H1 (cell line): ENCODE results near the gene CDK8. TPM values are rescaled to one million over a fixed set of nuclear protein-coding genes. Genes with fewer than 3 reads are reported as not detected.

ENCODE experiments used
- CTCF ChIA-PET: fragments of 300-600 bp; sonication (Branson Sonifier 250); formaldehyde crosslinking; loops from one replicate; lab custom pipeline; 2021; ENCODE audit not compliant: partially characterized antibody; lab: Charles Lee
- POLR2A ChIA-PET: fragments of 300-600 bp; sonication (Branson Sonifier 250); formaldehyde crosslinking; loops from one replicate; lab custom pipeline; 2021; ENCODE audit warnings: inconsistent platforms; ENCODE audit not compliant: partially characterized antibody; lab: Charles Lee
- DNase-seq, 2 experiments: peaks; one replicate each; pipeline versions ENCODE4 v3.0.0 to v3.0.0-alpha.2; 2010 to 2022; ENCODE audit warnings: low spot score in 2 of 2, low read depth in 1 of 2, mixed read lengths in 1 of 2
- FAIRE-seq: peaks from 2 replicates; lab custom pipeline; 2011; peaks lifted over from hg19 to GRCh38; lab: Jason Lieb, UNC
- H2AFZ ChIP-seq: 2 replicates; pipeline ENCODE4 v1.8.1; 2012; ENCODE audit warnings: low read length, inconsistent platforms
- H2AK5ac ChIP-seq: 2 replicates; pipeline ENCODE4 v1.6.1; 2013; ENCODE audit warnings: low read depth, low read length
- H2BK120ac ChIP-seq: replicated peaks from 2 replicates; pipeline ENCODE3; 2013; ENCODE audit warnings: low read depth, low read length, inconsistent platforms
- H2BK12ac ChIP-seq: 2 replicates; pipeline ENCODE4 v1.6.1; 2013; ENCODE audit warnings: low read depth, low read length
- H2BK15ac ChIP-seq: 2 replicates; pipeline ENCODE4 v1.6.1; 2013; ENCODE audit warnings: low read length
- H2BK20ac ChIP-seq: 2 replicates; pipeline ENCODE4 v1.6.1; 2013; ENCODE audit warnings: low read length
- H2BK5ac ChIP-seq: 2 replicates; pipeline ENCODE4 v1.6.1; 2013; ENCODE audit warnings: low read depth, low read length
- H3K14ac ChIP-seq: 2 replicates; pipeline ENCODE4 v1.6.1; 2013; ENCODE audit warnings: inconsistent platforms; ENCODE audit not compliant: insufficient read length
- H3K18ac ChIP-seq: 2 replicates; pipeline ENCODE4 v1.6.1; 2013; ENCODE audit warnings: low read length; ENCODE audit errors: extremely low read depth
- H3K23ac ChIP-seq: 2 replicates; pipeline ENCODE4 v1.6.1; 2013; ENCODE audit warnings: inconsistent platforms; ENCODE audit not compliant: insufficient read length
- H3K23me2 ChIP-seq: 2 replicates; pipeline ENCODE4 v1.6.1; 2013; ENCODE audit warnings: low read depth, low read length
- H3K27ac ChIP-seq: 2 replicates; pipeline ENCODE4 v1.6.1; 2011; ENCODE audit warnings: low read depth, low read length, inconsistent platforms
- H3K27me3 ChIP-seq, 4 experiments: replicated peaks in 1 of 4; 1 replicate in 1 of 4; 2 replicates in 3 of 4; pipeline versions ENCODE4 v1.6.1 to v1.8.1; 2011 to 2013; ENCODE audit warnings: low read length in 3 of 4, mild to moderate bottlenecking in 3 of 4, inconsistent platforms in 2 of 4, mixed read lengths in 2 of 4, moderate library complexity in 1 of 4; ENCODE audit not compliant: control insufficient read depth in 3 of 4, insufficient read depth in 3 of 4; ENCODE audit errors: extremely low read depth in 1 of 4
- H3K36me3 ChIP-seq, 4 experiments: 2 replicates each; pipeline versions ENCODE4 v1.6.1 to v1.8.1; 2011 to 2013; ENCODE audit warnings: mild to moderate bottlenecking in 4 of 4, low read length in 3 of 4, moderate library complexity in 2 of 4, control low read depth in 1 of 4, inconsistent platforms in 1 of 4; ENCODE audit not compliant: insufficient read depth in 4 of 4, control insufficient read depth in 2 of 4
- H3K4ac ChIP-seq: replicated peaks from 2 replicates; pipeline ENCODE3; 2013; ENCODE audit warnings: low read length, low read depth, mixed read lengths, inconsistent platforms; ENCODE audit not compliant: insufficient read length
- H3K4me1 ChIP-seq, 4 experiments: replicated peaks in 1 of 4; 1 replicate in 1 of 4; 2 replicates in 3 of 4; pipeline versions ENCODE4 v1.6.1 to v1.8.1; 2011 to 2013; ENCODE audit warnings: low read length in 3 of 4, inconsistent platforms in 2 of 4, mixed read lengths in 1 of 4; ENCODE audit not compliant: insufficient read depth in 4 of 4, control insufficient read depth in 3 of 4
- H3K4me2 ChIP-seq, 2 experiments: 2 replicates each; pipeline versions ENCODE4 v1.6.1 to v1.8.1; 2011 to 2013; ENCODE audit warnings: low read depth in 2 of 2, low read length in 2 of 2, control low read depth in 1 of 2, inconsistent platforms in 1 of 2, mild to moderate bottlenecking in 1 of 2; ENCODE audit not compliant: insufficient read depth in 1 of 2
- H3K4me3 ChIP-seq, 4 experiments: fragments of 200-600, 300-600 bp in 1 of 4; sonication (generic), shearing (Covaris generic), sonication (Bioruptor Twin) in 1 of 4; 2 replicates each; pipeline versions ENCODE4 v1.5.1 to v1.8.1; 2011 to 2016; ENCODE audit warnings: low read length in 4 of 4, low read depth in 3 of 4, control low read depth in 2 of 4, inconsistent platforms in 2 of 4, mild to moderate bottlenecking in 2 of 4, mixed read lengths in 1 of 4, moderate library complexity in 1 of 4; ENCODE audit not compliant: insufficient read depth in 2 of 4; ENCODE audit errors: extremely low read depth in 1 of 4
- H3K56ac ChIP-seq: replicated peaks from 2 replicates; pipeline ENCODE3; 2013; ENCODE audit warnings: low read depth, mild to moderate bottlenecking, mixed read lengths, low read length, inconsistent platforms; ENCODE audit not compliant: insufficient read length
- H3K79me1 ChIP-seq: 2 replicates; pipeline ENCODE4 v1.6.1; 2013; ENCODE audit warnings: low read depth, low read length, control low read depth
- H3K79me2 ChIP-seq, 2 experiments: 2 replicates each; pipeline versions ENCODE4 v1.6.1 to v1.8.1; 2012 to 2013; ENCODE audit warnings: low read length in 2 of 2, mild to moderate bottlenecking in 2 of 2, inconsistent platforms in 1 of 2; ENCODE audit not compliant: insufficient read depth in 2 of 2, control insufficient read depth in 1 of 2
- H3K9ac ChIP-seq, 4 experiments: replicated peaks in 1 of 4; 1 replicate in 1 of 4; 2 replicates in 3 of 4; pipeline versions ENCODE4 v1.6.1 to v1.8.1; 2011 to 2013; ENCODE audit warnings: low read depth in 3 of 4, low read length in 3 of 4, control low read depth in 2 of 4, mild to moderate bottlenecking in 2 of 4, moderate library complexity in 2 of 4, inconsistent platforms in 1 of 4; ENCODE audit errors: extremely low read depth in 1 of 4
- H3K9me3 ChIP-seq, 2 experiments: 2 replicates each; pipeline versions ENCODE4 v1.6.1 to v1.8.1; 2012 to 2013; ENCODE audit warnings: mild to moderate bottlenecking in 2 of 2, moderate library complexity in 2 of 2, control low read depth in 1 of 2, inconsistent platforms in 1 of 2, low read depth in 1 of 2, low read length in 1 of 2, mixed read lengths in 1 of 2; ENCODE audit not compliant: insufficient read depth in 2 of 2
- H4K20me1 ChIP-seq, 2 experiments: replicated peaks in 1 of 2; 2 replicates each; pipeline versions ENCODE3 to v1.8.1; 2011 to 2013; ENCODE audit warnings: inconsistent platforms in 2 of 2, low read length in 2 of 2, mild to moderate bottlenecking in 1 of 2; ENCODE audit not compliant: insufficient read depth in 2 of 2, control insufficient read depth in 1 of 2
- H4K5ac ChIP-seq: 2 replicates; pipeline ENCODE4 v1.6.1; 2013; ENCODE audit warnings: low read length, low read depth, mixed read lengths, inconsistent platforms; ENCODE audit not compliant: insufficient read length
- H4K8ac ChIP-seq: 2 replicates; pipeline ENCODE4 v1.8.0; 2013; ENCODE audit warnings: mild to moderate bottlenecking, moderate library complexity, low read length, inconsistent platforms; ENCODE audit not compliant: insufficient read depth; ENCODE audit errors: extremely low read depth
- H4K91ac ChIP-seq: replicated peaks from 2 replicates; pipeline ENCODE3; 2013; ENCODE audit warnings: low read length, mixed read lengths, inconsistent platforms; ENCODE audit not compliant: insufficient read length
- CBX5 ChIP-seq: fragments of 300-800, 300-1000 bp; sonication (generic); IDR thresholded peaks from 2 replicates; pipeline ENCODE4 v1.7.1; 2016; ENCODE audit warnings: antibody characterized with exemption, low read length, low read depth
- KDM4A ChIP-seq: IDR thresholded peaks from one replicate; pipeline ENCODE4 v1.7.1; 2012; ENCODE audit warnings: low read depth, mild to moderate bottlenecking, moderate library complexity, low read length, inconsistent platforms; ENCODE audit not compliant: severe bottlenecking
- POLR2AphosphoS5 ChIP-seq: IDR thresholded peaks from 2 replicates; pipeline ENCODE4 v1.6.1; 2011; ENCODE audit warnings: low read depth, low read length
- SIN3A ChIP-seq, 2 experiments: IDR thresholded peaks in 1 of 2; conservative IDR thresholded peaks in 1 of 2; 2 replicates each; pipeline ENCODE4 v1.6.1; 2011 to 2012; ENCODE audit warnings: low read length in 2 of 2, improper control_type of control experiment in 1 of 2, low read depth in 1 of 2, mild to moderate bottlenecking in 1 of 2
- whole genome bisulfite sequencing, 2 experiments: shearing (Covaris generic) in 1 of 2; methylation state at CpG; one replicate each; pipeline versions ENCODE4 v1.1.6 to v1.1.7; 2013 to 2015; ENCODE audit warnings: low lambda C conversion rate in 2 of 2, mixed read lengths in 2 of 2, inconsistent platforms in 1 of 2, low coverage in 1 of 2, missing lambda C conversion rate in 1 of 2; ENCODE audit not compliant: insufficient replicate concordance in 2 of 2, insufficient coverage in 1 of 2, insufficient read length in 1 of 2; ENCODE audit errors: extremely low coverage in 1 of 2, missing lambda C conversion rate in 1 of 2; 5-methylcytosine and 5-hydroxymethylcytosine counted together
- polyA plus RNA-seq, 7 experiments: library from polyadenylated mRNA; depleted of rRNA in 3 of 7; stranded (reverse) in 5 of 7; unstranded in 2 of 7; fragments of >200 nt in 5 of 7; fragments of 200-250 nt in 2 of 7; gene quantifications; 1 replicate in 5 of 7; 2 replicates in 1 of 7; 4 replicates in 1 of 7; pipeline versions ENCODE4 v1.2.1 to v1.2.3, GENCODE V29; 2011 to 2013; ENCODE audit warnings: missing spikeins in 2 of 7, mixed read lengths in 2 of 7
- total RNA-seq: library from RNA; stranded (reverse); fragmentation: NEBNext Ultra II Directional; extraction: Animal tissue kit (Norgen Biotek cat#: 25700); gene quantifications from 2 replicates; pipeline ENCODE4 v1.2.1, GENCODE V29; 2021

The CDK8 gene
- total and polyA plus RNA-seq, 2 of the 8 experiments (the other 6 are each of a cell fraction or from before 2014, with no cell fraction given): 22.1 to 25.6 TPM

DNA sequence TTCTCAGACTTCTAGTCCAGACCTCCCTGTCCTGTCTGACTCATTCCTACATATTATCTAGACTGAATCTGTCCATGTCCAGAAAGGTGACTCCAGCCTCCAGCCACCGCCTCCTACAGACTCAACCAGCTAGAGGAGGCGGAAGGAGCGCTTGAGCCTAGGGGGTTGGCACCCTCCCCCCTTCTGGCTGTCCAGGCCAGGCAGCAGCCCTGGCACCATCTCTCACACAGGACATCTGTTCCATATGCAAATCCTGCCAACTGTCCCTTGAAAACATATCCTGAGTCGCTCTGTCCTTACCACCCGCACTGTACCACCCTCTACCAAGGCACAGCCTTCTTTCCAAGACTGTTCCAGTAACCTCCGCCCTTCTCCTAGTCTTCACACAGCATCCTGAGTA lies 152.9 kb downstream of the CDK8 start:
- no peak overlapping the region for H3K18ac ChIP-seq
- H2AFZ ChIP-seq: no peak overlapping the region
- no peak overlapping the region for H2BK15ac ChIP-seq
- no peaks in the 10 kb centered on the region for H3K79me2 ChIP-seq
- H2BK12ac ChIP-seq: no peak overlapping the region
- H3K23me2 ChIP-seq: no peaks in the 10 kb centered on the region
- H2BK20ac ChIP-seq: no peak overlapping the region
- TF ChIP-seq KDM4A (no peak), POLR2AphosphoS5 (0 out of 2 replicates have a peak, but pooled peaks have one; percentile 16), SIN3A (conservative IDR thresholded peaks at IDR 0.05 in 1 of 2, IDR thresholded peaks at IDR 0.05 in 1 of 2; ENCODE audit: low read depth in 1 of 2, low read length in 2 of 2) (no peak), CBX5 (no peak)
- TF ChIP-seq, all 59 proteins: peak for 1
- FAIRE-seq: no peak
- Histone ChIP-seq H3K9me3 (no peaks in the 10 kb centered on the region), H4K5ac (no peak overlapping the region), H3K56ac (no peak overlapping the region), H4K20me1 (no peaks in the 10 kb centered on the region), H3K14ac (no peak overlapping the region), H3K23ac (no peak overlapping the region), H3K4ac (no peak overlapping the region), H2BK120ac (no peak overlapping the region), H3K79me1 (no peaks in the 10 kb centered on the region), H3K4me2 (no peak overlapping the region), H2AK5ac (no peak overlapping the region), H2BK5ac (peak overlapping the region; percentile 48; the same call in 1 of the 2 replicates), H3K9ac (no peak overlapping the region), H3K4me1 (no peaks in the 10 kb centered on the region; a peak in 1 of 7 replicates), H3K27me3 (no peaks in the 10 kb centered on the region), H3K36me3 (peaks cover 0 to 21% (median 6%) of the 10 kb centered on the region in 4 experiments; a peak in 4 of 8 replicates), H4K91ac (no peak overlapping the region), H3K4me3 (no peak overlapping the region), H4K8ac (no peak overlapping the region), H3K27ac (0 out of 2 replicates have a peak overlapping the region, but pooled peaks have one; percentile 24)
- ChIA-PET CTCF (no interaction called here), POLR2A (no interaction called here)
- WGBS, 2 experiments: 78% methylated on average over 6 of the region's 6 CpGs; no CpG with 5 or more reads in 1 of the 2 experiments
- DNase-seq: no peak
